Measurements from ENCODE around the gene NOP53. TPM values are rescaled to one million over a fixed set of nuclear protein-coding genes. Genes with fewer than 3 reads are reported as not detected.
"Not testable (repeated sequence)": the region's sequence is repeated elsewhere in the genome, so short reads cannot be mapped to it uniquely, and the experiment has no call there.

NOP53 gene
- total and polyA plus RNA-seq, 2 of the 4 experiments (the other 2 are of a cell fraction), result 59.5 to 83.2 TPM

- ATAC-seq (ENCODE audit: low read depth); dilution Hi-C loops (cut with HindIII; ENCODE audit: low sequenced_read_pairs, unreplicated experiment); H3K9me1 ChIP-seq (ENCODE audit: insufficient read depth, low read length); H3K14ac ChIP-seq (replicated peaks; ENCODE audit: low read depth, low read length); H3K27ac ChIP-seq (ENCODE audit: insufficient read depth, low read length); H2BK20ac ChIP-seq (ENCODE audit: low read depth, low read length); H3K4me1 ChIP-seq (ENCODE audit: control insufficient read depth, insufficient read depth, low read length); H2BK120ac ChIP-seq (ENCODE audit: low read depth, low read length); H2BK15ac ChIP-seq (ENCODE audit: low read depth, low read length); H3K18ac ChIP-seq (ENCODE audit: low read depth, low read length); H3K23ac ChIP-seq (ENCODE audit: low read depth, low read length); H4K20me1 ChIP-seq (ENCODE audit: insufficient read depth, low read length); H2AFZ ChIP-seq (replicated peaks; ENCODE audit: low read length, poor library complexity); H3K4me2 ChIP-seq (ENCODE audit: low read depth, low read length); H3K4me3 ChIP-seq (ENCODE audit: insufficient read depth, low read depth, low read length); H3K27me3 ChIP-seq (ENCODE audit: control insufficient read depth, insufficient read depth, low read length); POLR2A ChIA-PET (ENCODE audit: unreplicated experiment); H2AK9ac ChIP-seq (replicated peaks; ENCODE audit: low read depth, low read length, poor library complexity); H3K56ac ChIP-seq (ENCODE audit: extremely low read depth, insufficient read depth, low read length); H3K79me1 ChIP-seq (ENCODE audit: low read depth in 1 of 2, low read length in 2 of 2); H3K4ac ChIP-seq (ENCODE audit: low read depth, low read length); H4K5ac ChIP-seq (ENCODE audit: low read depth, low read length); H2AK5ac ChIP-seq (ENCODE audit: low read depth, low read length); H4K91ac ChIP-seq (ENCODE audit: insufficient read depth, low read depth, low read length); DNase-seq; H2BK5ac ChIP-seq (ENCODE audit: low read depth, low read length, poor library complexity, severe bottlenecking); H4K8ac ChIP-seq (ENCODE audit: low read depth in 2 of 2, low read length in 2 of 2); H3K9me3 ChIP-seq (ENCODE audit: control insufficient read depth, insufficient read depth, low read length); H3K9ac ChIP-seq (ENCODE audit: low read depth, low read length); BruUV-seq (replicated peaks): not testable (repeated sequence)
- in situ Hi-C loops (cut with MboI; ENCODE audit: low sequenced_read_pairs), result loop anchor here (10.0 kb wide), 1 partner anchor 355 kb away; no protein-coding TSS in a partner anchor
- CTCF ChIA-PET, result interaction anchor here (0.7 to 1.7 kb wide), 3 partner anchors 10 to 77 kb away, joined by 3 to 5 read pairs (median 4); partner anchors contain the start of gene EHD2
- peaks cover 13% of the 10 kb centered on the region for H3K36me3 ChIP-seq (ENCODE audit: control insufficient read depth, insufficient read depth, low read length)
- WGBS, 2 experiments (ENCODE audit: extremely low coverage in 2 of 2, insufficient read length in 1 of 2), result 75% methylated on average over 7 of the region's 13 CpGs; no CpG with 5 or more reads in 1 of the 2 experiments
- intact Hi-C loops (cut with micrococcal nuclease), result loop anchor here (1.0 kb wide), 1 partner anchor 73 kb away; no protein-coding TSS in a partner anchor
Measured at GRCh38 chr19:47789811-47790210, 44.5 kb downstream of the NOP53 start.

Measured in IMR-90 (cell line).